NCI-H345 (cell line): Measurements from ENCODE around the gene ARVCF.

Source experiments
- DNase-seq: peaks from one replicate; lab custom pipeline; 2025; lab: John Stamatoyannopoulos, UW

Gene ARVCF

GRCh38 chr22:20015971-20016733 is 471 bp downstream of the ARVCF start:
- no peak for DNase-seq

GRCh38 chr22:20015187-20015625 is 1.4 kb downstream of the ARVCF start:
- DNase-seq: no peak

GRCh38 chr22:20014526-20015186 is 2.0 kb downstream of the ARVCF start:
- DNase-seq: no peak

- peak; percentile 23 for DNase-seq
Observed at GRCh38 chr22:20013382-20013871, 3.2 kb downstream of the ARVCF start.

- no peak for DNase-seq
Observed at GRCh38 chr22:20012741-20013331, 3.8 kb downstream of the ARVCF start.

- no peak for DNase-seq
Observed at GRCh38 chr22:20011993-20012740, 4.5 kb downstream of the ARVCF start.

- DNase-seq: no peak
Observed at GRCh38 chr22:20011123-20011992, 5.3 kb downstream of the ARVCF start.

- DNase-seq: no peak
Observed at GRCh38 chr22:20010307-20011122, 6.1 kb downstream of the ARVCF start.

- no peak for DNase-seq
Observed at GRCh38 chr22:20009582-20010306, 6.9 kb downstream of the ARVCF start.

- no peak for DNase-seq
Observed at GRCh38 chr22:20009018-20009491, 7.6 kb downstream of the ARVCF start.

- DNase-seq: no peak
Observed at GRCh38 chr22:20008221-20008995, 8.2 kb downstream of the ARVCF start.

GRCh38 chr22:20004464-20004863 is 12.2 kb downstream of the ARVCF start:
- DNase-seq: no peak

- DNase-seq: no peak
Observed at GRCh38 chr22:20003304-20003703, 13.3 kb downstream of the ARVCF start.

- DNase-seq: no peak
Observed at GRCh38 chr22:20002636-20003035, 14.0 kb downstream of the ARVCF start.

GRCh38 chr22:20002128-20002527 is 14.5 kb downstream of the ARVCF start:
- DNase-seq: no peak

- no peak for DNase-seq
Observed at GRCh38 chr22:20001082-20001638, 15.5 kb downstream of the ARVCF start.

- no peak for DNase-seq
Observed at GRCh38 chr22:20000246-20001081, 16.2 kb downstream of the ARVCF start.
